T-helper 1 cell treated with Interleukin-12 subunit alpha and Interleukin-12 subunit beta and Interleukin-4 antibody, amounts not matched to agents 30 μg/mL and 1 μg/mL, for 36 hours (primary cell): ENCODE measurements around the gene TIPRL.
A peak's percentile ranks its signal among the peaks of the same experiment; 100 is the strongest.
"Not testable (repeated sequence)": the region's sequence is repeated elsewhere in the genome, so short reads cannot be mapped to it uniquely, and the experiment has no call there.

Source experiments
- H3K27ac Mint-ChIP-seq: one replicate; pipeline ENCODE4 v1.8.0; 2021; ENCODE audit warnings: mild to moderate bottlenecking, mixed read lengths
- H3K27me3 Mint-ChIP-seq: one replicate; pipeline ENCODE4 v1.8.0; 2021; ENCODE audit warnings: low read depth, mixed read lengths
- H3K36me3 Mint-ChIP-seq: one replicate; pipeline ENCODE4 v1.8.0; 2021; ENCODE audit warnings: low read depth, mixed read lengths
- H3K4me1 Mint-ChIP-seq: one replicate; pipeline ENCODE4 v1.8.0; 2021; ENCODE audit warnings: low read depth, mixed read lengths
- H3K4me3 Mint-ChIP-seq: one replicate; pipeline ENCODE4 v1.8.0; 2021; ENCODE audit warnings: mild to moderate bottlenecking, moderate library complexity, mixed read lengths
- H3K9me3 Mint-ChIP-seq: one replicate; pipeline ENCODE4 v1.8.0; 2021; ENCODE audit warnings: mixed read lengths

TIPRL gene

DNA sequence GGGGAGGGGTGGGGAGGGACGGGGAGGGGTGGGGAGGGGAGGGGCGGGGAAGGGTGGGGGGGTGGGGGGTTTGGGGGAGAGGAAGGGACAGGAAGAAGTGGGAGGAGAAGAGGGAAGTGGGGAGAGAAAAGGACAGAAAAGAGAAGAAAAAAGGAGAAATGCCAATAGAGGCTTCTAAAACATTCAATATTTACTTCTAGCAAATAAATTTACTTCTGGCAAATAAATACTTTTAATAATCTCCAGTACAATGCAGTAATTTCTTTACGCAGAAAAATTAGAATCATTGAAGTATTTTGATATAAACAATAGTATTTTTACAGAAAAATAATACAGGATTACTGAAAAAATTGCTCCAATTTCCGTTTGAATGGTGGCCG is 32.6 kb upstream of the TIPRL start:
- Mint-ChIP-seq H3K36me3 (no peaks in the 10 kb centered on the region), H3K9me3 (no peaks in the 10 kb centered on the region), H3K27me3 (peaks cover 15% of the 10 kb centered on the region), H3K27ac (no peak overlapping the region), H3K4me3 (no peak overlapping the region), H3K4me1 (peaks cover 9% of the 10 kb centered on the region)

DNA sequence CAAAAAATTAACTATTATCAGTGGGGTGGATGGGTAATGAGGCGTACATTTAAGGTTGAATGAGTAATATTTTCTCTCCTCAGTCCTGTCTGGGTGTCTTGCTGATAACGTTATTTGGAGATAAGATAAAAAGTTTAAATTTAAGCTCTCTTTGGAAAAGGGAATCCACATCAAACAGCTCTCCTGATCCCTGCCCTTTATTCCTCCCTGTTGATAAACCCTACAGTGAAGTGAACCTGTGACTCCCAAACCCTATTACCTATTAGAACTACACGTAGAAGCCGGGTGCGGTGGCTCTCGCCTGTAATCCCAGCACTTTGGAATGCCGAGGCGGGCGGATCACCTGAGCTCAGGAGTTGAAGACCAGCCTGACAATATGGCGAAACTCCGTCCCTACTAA is 32.1 kb upstream of the TIPRL start:
- no peak overlapping the region for H3K4me3 Mint-ChIP-seq
- H3K9me3 Mint-ChIP-seq, result no peaks in the 10 kb centered on the region
- H3K27me3 Mint-ChIP-seq, result peaks cover 15% of the 10 kb centered on the region
- peaks cover 9% of the 10 kb centered on the region for H3K4me1 Mint-ChIP-seq
- no peaks in the 10 kb centered on the region for H3K36me3 Mint-ChIP-seq
- H3K27ac Mint-ChIP-seq, result no peak overlapping the region

DNA sequence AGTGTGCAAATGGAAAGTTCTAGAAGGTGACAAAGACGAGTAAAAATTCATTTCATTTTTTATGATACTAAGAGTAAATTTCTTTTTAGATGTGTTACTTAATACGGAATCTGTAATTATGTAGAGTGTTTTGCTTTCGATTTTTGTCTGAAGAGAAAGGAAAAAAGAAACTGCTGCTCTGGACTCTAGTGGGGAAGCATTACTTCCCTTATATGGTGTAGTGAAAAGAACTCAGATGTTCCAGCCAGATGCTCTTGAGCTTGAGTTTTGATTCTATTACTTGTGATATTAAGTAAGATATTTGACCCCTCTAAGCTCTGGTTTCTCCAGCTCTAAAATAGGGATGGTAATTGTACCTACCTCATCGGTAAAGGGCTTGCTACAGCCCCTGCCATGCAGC is 29.8 kb upstream of the TIPRL start:
- H3K27ac Mint-ChIP-seq, result peak overlapping the region; percentile 12
- H3K27me3 Mint-ChIP-seq, result peaks cover 11% of the 10 kb centered on the region
- H3K36me3 Mint-ChIP-seq, result no peaks in the 10 kb centered on the region
- peak overlapping the region; percentile 12 for H3K4me3 Mint-ChIP-seq
- peaks cover 9% of the 10 kb centered on the region for H3K4me1 Mint-ChIP-seq
- no peaks in the 10 kb centered on the region for H3K9me3 Mint-ChIP-seq

DNA sequence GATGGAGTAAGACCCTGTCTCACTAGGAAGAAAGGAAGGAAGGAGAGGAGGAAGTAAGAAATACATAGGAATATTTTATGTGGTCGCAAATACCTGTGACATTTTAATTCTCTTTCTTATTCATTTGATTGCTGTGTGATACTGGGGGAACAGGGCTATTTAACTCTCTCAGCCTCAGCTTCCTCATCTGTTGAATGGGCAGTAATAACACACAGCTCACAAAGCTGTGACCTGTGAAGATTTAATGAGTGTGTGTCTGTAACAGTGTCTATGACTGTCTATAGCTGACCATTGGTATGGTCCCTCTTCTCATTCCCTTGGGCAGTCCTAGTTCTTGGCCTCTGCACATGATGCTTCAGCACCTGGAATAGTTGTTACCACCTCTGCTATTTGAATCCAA is 28.5 kb upstream of the TIPRL start:
- H3K36me3 Mint-ChIP-seq, result no peaks in the 10 kb centered on the region
- H3K27ac Mint-ChIP-seq, result no peak overlapping the region
- peaks cover 9% of the 10 kb centered on the region for H3K4me1 Mint-ChIP-seq
- no peak overlapping the region for H3K4me3 Mint-ChIP-seq
- peaks cover 7% of the 10 kb centered on the region for H3K27me3 Mint-ChIP-seq
- H3K9me3 Mint-ChIP-seq, result no peaks in the 10 kb centered on the region

DNA sequence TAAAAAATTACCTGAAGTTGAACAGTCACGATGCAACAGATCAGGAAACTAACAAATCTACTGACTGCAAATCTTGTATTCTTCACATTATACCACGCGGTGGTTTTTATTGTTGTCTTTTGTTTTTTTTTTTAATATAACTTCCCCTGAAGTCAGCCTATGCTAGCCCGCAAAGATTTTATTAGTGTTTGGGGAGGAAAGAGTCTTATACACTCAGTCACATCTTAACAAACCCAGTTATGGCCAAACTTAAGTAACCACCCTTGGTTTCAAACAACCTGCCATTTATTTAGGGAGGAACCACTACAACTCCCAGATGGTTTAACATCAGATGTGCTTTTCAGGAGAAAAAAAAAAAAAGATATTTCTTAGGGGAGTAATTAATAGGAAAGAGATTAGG is 26.8 kb upstream of the TIPRL start:
- Mint-ChIP-seq H3K9me3 (peaks cover 4% of the 10 kb centered on the region), H3K4me1 (peaks cover 5% of the 10 kb centered on the region), H3K4me3 (no peak overlapping the region), H3K27ac (no peak overlapping the region), H3K27me3 (peaks cover 16% of the 10 kb centered on the region), H3K36me3 (no peaks in the 10 kb centered on the region)

DNA sequence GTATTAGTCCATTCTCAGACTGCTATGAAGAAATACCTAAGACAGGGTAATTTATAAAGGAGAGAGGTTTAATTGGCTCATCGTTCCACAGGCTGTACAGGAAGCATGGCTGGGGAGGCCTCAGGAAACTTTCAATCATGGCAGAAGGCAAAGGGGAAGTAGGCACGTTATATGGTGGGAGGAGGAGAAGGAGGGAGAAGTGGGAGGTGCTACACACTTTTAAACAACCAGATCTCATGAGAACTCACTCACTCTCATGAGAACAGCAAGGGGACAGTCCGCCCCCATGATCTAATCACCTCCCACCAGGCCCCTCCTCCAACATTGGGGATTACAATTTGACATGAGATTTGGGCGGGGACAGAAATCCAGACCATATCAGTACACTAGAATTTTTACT is 24.1 kb upstream of the TIPRL start:
- not testable (repeated sequence) for H3K4me3 Mint-ChIP-seq, H3K36me3 Mint-ChIP-seq, H3K4me1 Mint-ChIP-seq, H3K27ac Mint-ChIP-seq
- H3K9me3 Mint-ChIP-seq, result peaks cover 19% of the 10 kb centered on the region
- peaks cover 36% of the 10 kb centered on the region for H3K27me3 Mint-ChIP-seq

DNA sequence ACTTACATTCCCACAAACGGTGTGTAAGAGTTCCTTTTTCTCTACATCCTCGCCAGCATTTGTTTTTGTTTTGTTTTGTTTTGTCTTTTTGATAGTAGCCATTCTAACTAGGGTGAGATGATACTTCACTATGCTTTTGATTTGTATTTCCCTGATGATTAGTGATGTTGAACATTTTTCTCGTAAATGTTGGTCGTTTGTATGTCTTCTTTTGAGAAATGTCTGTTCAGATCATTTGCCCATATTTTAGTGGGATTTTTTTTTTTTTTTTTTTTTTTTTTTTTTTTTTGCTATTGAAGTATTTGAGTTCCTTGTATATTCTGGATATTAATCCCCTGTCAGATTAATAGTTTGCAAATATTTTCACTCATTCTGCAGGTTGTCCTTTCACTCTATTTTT is 22.9 kb upstream of the TIPRL start:
- H3K4me1 Mint-ChIP-seq, result no peaks in the 10 kb centered on the region
- H3K9me3 Mint-ChIP-seq, result peaks cover 31% of the 10 kb centered on the region
- peaks cover 8% of the 10 kb centered on the region for H3K36me3 Mint-ChIP-seq
- H3K4me3 Mint-ChIP-seq, result no peak overlapping the region
- no peak overlapping the region for H3K27ac Mint-ChIP-seq
- peaks cover 45% of the 10 kb centered on the region for H3K27me3 Mint-ChIP-seq

DNA sequence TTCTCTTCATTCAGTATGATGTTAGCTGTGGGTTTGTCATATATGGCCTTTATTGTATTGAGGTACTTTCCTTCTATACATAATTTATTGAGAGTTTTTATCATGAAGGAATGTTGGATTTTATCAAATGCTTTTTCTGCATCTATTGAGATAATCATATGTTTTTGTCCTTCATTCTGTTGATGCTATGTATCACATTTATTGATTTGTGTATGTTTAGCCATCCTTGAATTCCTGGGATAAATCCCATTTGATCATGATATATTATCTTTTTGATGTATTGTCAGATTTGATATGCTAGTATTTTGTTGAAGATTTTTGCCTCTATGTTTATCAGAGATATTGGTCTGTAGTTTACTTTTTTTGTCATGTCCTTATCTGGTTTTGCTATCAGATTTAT is 21.1 kb upstream of the TIPRL start:
- Mint-ChIP-seq H3K36me3 (peaks cover 8% of the 10 kb centered on the region), H3K27me3 (peaks cover 45% of the 10 kb centered on the region), H3K27ac (no peak overlapping the region), H3K9me3 (peaks cover 35% of the 10 kb centered on the region), H3K4me3 (no peak overlapping the region), H3K4me1 (no peaks in the 10 kb centered on the region)

DNA sequence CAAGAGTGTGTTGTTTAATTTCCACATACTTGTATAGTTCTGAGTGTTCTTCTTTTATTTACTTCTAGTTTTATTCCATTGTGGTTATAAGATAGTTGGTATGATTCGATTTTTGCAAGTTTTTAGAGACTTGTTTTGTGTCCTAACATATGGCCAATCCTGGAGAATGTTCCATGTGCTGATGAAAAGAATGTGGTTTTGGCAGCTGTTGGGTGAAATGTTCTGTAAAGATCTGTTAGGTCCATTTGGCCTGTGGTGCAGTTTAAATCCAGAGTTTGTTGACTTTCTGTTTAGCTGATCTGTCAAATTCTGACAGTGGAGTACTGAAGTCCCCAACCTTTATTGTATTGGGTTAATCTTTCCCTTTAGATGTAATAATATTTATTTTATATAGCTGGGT is 19.5 kb upstream of the TIPRL start:
- Mint-ChIP-seq H3K36me3 (peaks cover 8% of the 10 kb centered on the region), H3K27ac (no peak overlapping the region), H3K9me3 (peaks cover 35% of the 10 kb centered on the region), H3K27me3 (peaks cover 45% of the 10 kb centered on the region), H3K4me1 (no peaks in the 10 kb centered on the region), H3K4me3 (no peak overlapping the region)

DNA sequence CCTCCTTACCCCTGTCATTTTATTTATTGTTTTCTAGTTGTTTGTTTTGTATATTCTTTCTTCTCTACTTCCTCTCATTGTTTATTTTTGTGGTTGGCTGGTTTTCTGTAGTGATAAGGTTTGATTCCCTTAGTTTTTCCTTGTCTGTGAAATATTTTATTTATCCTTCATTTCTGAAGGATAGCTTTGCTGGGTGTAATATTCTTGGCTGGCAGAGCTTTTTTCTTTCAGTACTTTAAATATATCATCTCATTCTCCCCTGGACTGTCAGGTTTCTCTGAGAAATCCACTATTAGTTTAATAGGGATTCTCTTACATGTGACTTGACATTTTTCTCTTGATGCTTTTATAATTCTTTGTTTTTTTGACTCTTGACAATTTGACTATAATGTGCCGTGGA is 18.8 kb upstream of the TIPRL start:
- Mint-ChIP-seq H3K27me3 (peaks cover 40% of the 10 kb centered on the region), H3K4me1 (no peaks in the 10 kb centered on the region)

DNA sequence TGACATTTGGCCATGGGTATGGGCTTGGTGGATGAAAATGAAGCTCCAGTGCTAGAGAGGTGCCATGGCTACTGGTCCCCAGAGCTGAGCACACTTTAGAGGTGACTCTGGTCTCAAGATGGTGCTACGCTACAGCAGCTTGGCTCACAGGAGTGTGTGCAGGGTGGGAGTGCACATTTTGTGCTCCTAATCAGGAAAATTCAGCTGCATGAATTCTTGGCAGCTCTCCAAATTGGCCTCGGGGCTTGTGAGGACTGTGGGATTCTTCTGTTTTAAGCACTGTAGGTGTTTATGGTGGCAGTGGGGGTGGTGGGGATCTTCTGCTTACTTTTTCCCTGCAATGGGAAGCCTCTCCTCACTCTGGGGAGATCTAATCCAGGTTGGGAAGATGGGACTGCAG is 17.3 kb upstream of the TIPRL start:
- H3K4me1 Mint-ChIP-seq, result no peaks in the 10 kb centered on the region
- no peak overlapping the region for H3K4me3 Mint-ChIP-seq
- H3K27me3 Mint-ChIP-seq, result peaks cover 30% of the 10 kb centered on the region
- H3K36me3 Mint-ChIP-seq, result peaks cover 8% of the 10 kb centered on the region
- H3K27ac Mint-ChIP-seq, result no peak overlapping the region
- H3K9me3 Mint-ChIP-seq, result peaks cover 31% of the 10 kb centered on the region

More for the DNA sequence above, 18.8 kb upstream of the TIPRL start:
- Mint-ChIP-seq H3K27ac (no peak overlapping the region), H3K4me3 (no peak overlapping the region), H3K36me3 (peaks cover 8% of the 10 kb centered on the region), H3K9me3 (peaks cover 35% of the 10 kb centered on the region)

DNA sequence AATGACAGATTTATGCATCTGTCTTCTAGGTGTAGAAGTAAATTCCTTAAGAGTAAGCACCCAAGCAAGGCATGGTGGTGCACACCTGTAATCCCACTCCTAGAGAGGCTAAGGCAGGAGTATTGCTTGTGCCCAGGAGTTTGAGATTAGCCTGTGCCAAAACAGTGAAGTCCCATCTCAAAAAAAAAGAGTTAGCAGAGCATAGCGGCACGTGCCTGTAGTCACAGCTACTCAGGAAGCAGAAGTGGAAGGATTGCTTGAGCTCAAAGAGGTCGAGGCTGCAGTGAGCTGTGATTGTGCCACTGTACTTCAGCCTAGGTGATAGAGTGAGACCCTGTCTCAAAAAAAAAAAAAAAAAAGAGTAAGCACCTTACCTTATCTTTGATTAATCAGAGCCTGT is 15.1 kb upstream of the TIPRL start:
- peaks cover 21% of the 10 kb centered on the region for H3K9me3 Mint-ChIP-seq
- H3K4me3 Mint-ChIP-seq, result no peak overlapping the region
- H3K4me1 Mint-ChIP-seq, result no peaks in the 10 kb centered on the region
- peaks cover 15% of the 10 kb centered on the region for H3K27me3 Mint-ChIP-seq
- no peak overlapping the region for H3K27ac Mint-ChIP-seq
- peaks cover 3% of the 10 kb centered on the region for H3K36me3 Mint-ChIP-seq

DNA sequence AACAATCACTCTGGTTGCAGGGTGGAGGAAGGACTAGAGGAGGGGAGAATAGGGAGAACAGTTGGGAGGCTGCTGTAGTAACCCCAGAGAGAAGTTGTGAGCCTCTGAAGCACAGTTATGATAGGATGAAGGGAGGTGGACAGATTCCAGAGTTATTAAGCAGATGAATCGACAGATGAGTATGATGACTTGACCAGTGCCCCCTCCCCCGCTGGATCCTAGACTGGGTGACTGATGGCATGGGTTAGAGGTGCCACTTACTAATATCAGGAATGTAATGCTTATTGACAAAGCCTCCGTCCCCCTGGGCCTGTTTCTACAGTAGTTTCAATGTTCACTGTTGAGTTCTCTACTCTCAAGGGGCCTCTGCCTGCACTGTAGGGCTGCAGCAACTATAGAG is 14.0 kb upstream of the TIPRL start:
- Mint-ChIP-seq H3K27me3 (peaks cover 9% of the 10 kb centered on the region), H3K4me3 (no peak overlapping the region), H3K36me3 (peaks cover 3% of the 10 kb centered on the region), H3K4me1 (no peaks in the 10 kb centered on the region), H3K9me3 (peaks cover 15% of the 10 kb centered on the region), H3K27ac (no peak overlapping the region)

DNA sequence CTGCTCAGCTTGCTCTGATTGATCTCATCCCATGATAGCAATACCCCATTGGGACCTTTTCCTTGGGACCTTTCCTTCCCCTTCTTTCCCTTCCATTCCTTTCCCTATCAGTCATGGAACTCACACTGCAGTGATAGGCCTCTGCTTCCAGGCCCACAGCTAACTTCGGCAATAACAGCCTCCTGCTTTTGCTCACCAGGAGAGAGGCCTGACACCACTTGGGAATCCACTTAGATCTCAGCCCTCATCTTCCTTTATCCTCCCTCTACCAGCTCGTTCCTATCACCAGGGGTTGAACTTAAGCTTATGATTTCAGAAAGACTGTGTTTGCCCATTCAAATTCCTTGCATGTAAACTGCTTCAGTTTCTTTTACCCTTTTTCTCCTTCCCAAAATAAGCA is 11.0 kb upstream of the TIPRL start:
- Mint-ChIP-seq H3K36me3 (no peaks in the 10 kb centered on the region), H3K27ac (no peak overlapping the region), H3K9me3 (no peaks in the 10 kb centered on the region), H3K27me3 (no peaks in the 10 kb centered on the region), H3K4me1 (no peaks in the 10 kb centered on the region), H3K4me3 (no peak overlapping the region)

DNA sequence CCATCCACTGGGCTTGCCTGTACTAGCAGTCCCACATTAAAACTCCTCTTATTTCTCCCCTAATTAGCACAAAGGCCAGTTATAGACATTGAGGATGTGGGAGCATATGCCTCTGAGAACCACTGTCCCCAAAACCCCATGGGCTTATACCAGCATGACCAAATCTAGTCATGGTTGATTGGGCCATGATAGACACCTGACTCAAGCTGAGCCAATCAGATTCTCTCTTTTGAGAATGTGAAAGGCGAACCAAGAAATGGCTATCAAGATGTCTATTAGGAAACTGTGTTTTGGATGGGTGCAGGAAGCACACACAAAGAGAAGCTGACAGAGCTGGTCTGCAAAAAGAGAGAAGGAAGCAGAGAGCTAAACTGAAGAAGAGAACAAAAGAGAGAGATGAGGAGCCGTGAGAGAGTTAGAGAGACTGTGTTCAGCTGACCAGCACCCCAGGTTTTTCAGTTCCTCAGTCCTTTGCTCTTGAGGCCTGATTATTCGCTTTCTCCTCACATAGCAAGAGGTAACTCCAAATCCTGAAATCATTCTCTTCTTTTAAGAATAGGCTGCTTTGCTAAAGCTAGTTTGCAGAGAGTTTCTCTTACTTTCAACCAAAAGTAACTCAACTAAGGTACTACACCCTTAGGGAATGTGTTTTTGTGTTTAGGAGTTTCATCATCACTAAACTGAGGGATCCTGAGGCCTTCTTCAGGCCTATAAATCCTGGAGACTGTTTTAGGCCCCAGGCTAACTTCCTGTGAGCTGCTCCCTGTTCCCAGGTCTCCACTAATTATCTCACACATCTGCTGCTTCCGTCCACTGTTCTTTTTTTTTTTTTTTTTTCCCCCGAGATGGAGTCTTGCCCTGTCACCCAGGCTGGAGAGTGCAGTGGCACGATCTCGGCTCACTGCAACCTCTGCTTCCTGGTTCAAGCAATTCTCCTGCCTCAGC is 7.9 kb upstream of the TIPRL start:
- Mint-ChIP-seq H3K4me1 (no peaks in the 10 kb centered on the region), H3K27me3 (peaks cover 11% of the 10 kb centered on the region), H3K4me3 (no peak overlapping the region), H3K27ac (no peak overlapping the region), H3K9me3 (no peaks in the 10 kb centered on the region), H3K36me3 (no peaks in the 10 kb centered on the region)
